Measurements from ENCODE around the gene CNPY1.

Gene CNPY1

DNA sequence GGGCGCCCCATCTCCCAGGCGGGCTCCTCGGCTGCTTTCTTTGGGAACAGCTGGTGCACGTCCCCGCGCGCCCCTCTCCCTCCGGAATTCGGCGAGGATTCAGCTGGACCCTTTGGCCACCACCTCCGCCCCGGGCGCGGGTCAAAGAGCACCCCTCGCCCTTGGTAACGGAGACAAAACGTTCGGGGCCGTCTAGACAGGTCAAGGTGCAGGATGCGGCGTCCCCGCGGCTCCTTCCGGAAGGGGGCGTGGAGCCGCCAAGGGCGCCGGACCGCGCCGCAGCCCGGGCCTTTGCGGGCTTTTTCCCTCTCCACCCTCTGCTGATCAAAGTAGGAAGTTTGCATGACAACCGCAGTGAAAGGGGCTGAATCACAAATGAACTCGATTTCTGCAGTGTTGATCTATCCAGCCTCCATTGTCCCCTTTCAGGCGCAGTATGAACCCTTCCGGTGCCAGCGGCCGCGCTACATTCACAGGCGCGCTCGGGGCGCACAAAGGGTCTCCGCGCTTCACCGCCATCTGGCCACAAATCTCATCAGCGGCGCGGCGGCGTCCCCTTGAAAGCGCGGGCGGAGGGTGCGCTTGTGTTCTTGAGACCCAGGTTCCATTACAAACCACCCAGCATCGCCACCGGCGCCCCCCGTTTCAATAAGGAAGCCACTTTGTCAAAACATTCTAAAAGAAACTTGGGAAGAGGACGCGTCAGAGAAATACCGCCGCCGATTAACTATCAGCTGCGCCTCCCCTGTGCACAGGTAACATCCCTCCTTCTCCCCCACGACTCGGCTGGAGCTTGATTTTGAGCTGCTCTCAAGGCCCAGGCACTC, 36.4 kb downstream of the CNPY1 start:
- no peak for DNase-seq

DNA sequence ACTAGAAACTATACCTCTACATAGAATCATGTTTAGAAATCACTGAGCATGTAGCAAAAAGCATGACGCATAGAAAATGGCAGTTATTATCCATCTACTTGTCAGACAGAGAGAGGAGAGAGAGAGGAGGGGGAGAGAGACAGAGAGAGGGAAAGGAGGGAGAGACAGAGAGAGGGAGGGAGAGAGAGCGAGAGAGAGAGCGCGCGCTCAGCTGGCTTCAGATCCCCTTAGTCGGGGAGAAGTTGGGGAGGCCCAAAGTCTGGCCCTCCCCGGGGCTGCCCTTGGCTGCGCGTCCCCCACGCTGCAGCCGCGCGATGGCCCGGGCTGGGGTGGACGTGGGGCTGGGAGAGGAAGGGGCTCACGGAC, 37.0 kb downstream of the CNPY1 start:
- no peak for DNase-seq

DNA sequence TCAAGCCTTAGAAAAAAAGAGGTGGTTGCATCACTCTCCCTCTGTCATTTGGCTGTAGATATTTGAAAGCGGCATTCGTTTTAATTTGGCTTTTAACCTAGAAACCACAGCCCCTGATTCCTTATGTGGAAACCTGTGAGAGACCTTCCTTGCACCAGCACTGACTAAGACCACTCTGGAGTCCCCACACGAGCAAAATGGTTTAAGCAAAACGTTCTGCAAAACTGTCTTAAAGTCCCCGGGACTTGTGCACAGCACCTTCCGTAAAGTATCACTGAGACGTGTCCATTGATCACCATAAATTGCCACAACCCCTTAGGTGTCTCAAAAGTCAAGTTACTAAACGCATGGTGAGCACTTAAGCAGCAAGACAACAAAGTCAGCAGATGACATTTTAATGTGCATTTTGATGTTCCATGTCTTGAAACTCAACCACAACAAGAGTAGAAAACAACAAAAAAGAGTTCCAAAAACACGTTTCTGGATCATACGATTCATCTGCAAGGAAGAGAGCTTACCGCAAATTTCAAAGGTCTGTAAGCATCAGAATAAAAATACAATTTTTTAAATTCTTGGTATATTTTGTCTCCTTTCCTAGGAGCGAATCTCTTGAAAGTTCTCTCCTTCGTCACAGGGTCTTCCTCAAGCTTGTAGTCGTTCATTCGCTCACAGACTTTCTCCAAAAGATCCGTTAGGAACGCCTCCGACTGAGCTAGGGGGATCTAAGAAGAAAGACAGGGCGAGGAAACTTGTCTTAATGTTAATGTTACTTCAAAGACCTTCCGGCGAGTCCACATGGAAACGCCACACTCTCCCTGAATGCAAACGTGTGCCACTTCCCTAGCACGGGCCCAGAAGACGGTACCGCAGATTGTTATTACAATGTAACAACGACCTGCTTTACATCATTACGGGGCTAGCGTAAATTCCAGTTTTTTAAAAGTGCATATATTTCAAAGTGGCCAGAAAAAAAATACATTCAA, 37.7 kb downstream of the CNPY1 start:
- DNase-seq, result no peak

DNA sequence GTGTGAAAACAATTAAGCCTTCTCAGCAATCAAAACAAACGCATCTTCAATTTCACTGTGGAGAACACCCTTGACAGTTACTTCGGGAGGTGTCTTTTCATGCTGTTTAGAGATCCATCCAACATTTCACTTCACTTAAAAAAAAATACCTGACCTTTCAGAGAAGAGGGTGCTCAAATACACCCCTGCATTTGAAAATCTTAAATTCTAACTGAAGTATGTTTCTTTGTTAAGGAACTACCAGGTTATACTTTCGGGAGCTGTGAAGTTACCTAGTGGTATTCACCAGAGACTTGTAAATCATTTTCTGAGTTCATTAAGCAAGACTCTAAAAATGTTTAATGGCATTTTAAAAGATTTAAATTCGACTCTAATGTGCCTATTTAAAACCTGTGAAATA, 38.8 kb downstream of the CNPY1 start:
- DNase-seq, result no peak

DNA sequence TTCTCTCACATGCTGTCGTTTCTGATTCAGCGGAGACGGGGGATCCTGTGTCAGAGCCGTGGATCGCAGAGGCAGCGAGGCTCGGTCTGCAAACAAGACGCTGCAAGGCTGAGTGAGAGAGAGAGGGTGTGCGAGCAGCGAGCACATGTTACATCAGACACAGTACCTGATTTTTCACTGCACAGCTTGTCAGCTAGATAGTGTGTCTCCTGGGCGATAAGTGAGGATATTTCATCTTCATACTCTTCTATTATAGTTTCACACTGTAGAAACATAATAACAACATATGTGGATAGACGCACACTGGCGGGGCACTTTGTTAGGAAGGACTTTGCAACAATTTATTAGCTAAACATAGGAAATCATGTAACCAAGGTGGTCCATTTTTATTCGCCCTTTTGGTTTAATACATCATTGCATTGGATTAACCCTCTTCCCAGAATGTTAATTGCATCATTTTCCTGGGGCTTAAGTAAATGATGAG, 39.5 kb downstream of the CNPY1 start:
- DNase-seq, result no peak

- DNase-seq, result no peak
These were observed 41.0 kb downstream of the CNPY1 start for GRCh38 chr7:155505422-155505793.

DNA sequence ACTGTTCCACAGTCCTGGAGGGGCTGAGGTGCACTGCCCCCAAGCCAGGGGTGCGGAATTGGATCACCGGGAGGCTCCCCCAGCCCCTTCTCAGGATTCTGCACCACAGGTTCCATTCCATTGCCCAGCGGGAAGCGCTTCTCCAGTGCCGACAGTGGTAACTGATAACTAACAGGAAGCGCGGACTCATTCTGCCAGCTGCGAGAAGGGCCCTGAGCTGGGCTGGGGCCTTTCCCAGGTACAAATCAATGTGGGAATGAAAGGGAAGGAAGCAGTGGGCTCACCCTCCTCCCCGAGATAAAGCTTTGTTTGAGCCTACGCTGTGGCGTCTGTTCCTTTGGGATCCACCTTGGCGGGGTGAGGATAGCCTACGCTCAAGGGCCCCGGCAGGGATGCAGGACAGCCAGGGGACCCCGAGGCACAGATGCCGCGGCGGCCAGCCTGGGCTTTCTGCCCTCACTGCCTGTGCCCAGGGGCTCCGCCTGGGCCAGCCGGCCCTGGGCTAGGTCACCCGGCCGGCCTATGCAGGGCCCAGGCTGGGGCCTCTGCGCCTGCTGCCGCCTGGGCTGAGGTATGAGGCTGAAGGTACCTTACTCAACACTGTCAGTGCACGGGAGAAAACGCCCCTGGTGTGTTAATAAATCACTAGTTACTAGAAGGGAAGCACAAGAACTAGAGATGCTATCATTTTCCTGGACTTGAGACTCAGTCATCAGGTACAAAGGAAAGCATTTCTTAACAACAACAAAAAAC, 49.0 kb downstream of the CNPY1 start:
- DNase-seq, result no peak

DNA sequence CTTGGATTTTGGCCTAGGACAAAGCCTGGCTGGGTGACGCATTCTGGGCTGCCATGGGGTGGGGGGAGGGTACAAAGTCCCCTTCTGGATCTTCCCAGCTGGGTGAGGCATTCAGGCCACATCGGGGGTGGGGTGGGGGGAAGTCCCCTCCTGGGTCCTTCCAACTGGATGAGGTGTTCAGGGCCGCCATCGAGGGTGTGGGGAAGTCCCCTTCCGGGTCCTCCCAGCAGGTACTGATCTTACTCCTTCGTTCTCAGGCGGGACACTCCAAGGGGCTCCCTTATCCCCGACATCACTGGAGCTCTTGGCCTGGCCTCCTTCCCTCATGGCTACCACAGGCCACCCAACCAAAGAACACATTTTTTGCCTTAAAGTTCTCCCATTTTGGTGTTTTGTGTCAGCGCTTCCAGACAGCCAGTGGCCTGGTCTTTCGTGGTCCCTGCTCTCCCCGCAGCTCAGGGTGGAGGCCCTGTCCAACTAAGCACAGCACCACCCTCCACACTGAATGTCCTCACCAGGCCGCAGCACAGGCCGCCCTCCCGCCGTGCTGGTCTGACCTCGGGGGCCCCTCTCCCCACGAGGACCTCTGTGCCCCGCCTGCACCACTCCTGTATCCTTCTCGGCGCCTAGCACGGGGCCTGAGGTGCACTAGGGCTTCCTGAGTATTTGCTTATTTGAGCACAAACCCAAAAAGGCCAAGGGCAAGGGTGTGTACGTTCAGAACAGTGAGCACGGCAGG, 49.9 kb downstream of the CNPY1 start:
- DNase-seq, result no peak

DNA sequence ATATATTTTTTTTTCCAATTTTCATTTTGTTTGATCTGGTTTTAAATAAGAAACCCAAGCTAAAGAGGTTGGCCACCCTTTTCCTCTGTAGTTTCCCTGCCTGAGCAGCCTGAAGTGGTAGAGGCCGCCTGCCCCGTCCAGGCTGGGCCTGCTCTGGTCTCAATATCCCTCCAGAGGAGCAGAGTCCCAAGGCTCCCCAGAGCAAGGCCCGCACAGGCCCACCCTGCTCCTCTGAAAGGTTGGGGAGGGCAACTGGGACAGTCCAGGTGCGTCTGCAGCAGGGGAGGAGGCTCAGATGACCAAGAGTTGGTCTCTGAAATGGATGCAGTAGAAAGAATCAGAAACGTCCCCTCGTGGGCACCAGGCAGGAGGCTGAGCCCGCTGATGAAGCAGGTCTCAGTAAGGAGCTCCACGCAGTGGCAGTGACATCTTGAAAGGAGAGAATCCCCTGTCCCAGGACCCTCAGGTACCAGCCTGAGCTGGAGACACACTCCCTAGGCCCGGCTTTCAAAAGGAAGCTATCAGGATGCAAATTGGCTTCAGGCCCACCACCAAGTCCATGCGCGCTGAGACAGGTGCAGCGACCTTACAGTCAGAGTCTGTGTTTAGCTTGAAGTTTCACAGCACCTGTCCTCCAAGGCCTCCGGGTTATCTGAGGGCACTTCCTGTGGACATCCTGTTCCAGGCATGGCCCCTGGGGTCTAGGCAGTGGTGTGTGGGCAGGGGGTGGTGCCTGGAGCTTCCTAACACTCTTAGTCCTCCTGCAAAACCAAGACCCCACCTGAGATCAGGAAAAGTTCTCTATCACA, 50.7 kb downstream of the CNPY1 start:
- no peak for DNase-seq

DNA sequence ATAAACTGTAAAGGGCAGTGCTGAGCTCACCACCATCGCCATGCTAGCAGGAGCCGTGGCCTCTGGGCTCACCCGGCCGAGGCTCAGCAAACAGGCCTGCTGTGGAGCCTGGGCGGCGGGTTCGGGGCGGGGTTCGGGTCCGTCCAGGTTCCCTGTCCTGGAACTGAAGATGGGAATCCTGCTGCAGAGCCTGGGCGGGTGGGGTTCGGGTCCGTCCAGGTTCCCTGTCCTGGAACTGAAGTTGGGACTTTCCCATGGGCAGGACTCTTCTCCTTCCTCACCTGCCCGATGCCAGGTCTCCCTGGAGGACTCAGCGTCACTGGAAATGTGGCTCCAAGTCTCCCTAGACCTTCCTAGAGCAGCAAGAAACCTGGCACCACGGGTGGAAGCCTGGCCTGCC, 51.8 kb downstream of the CNPY1 start:
- DNase-seq, result no peak

GRCh38 chr7:155493744-155494538, 52.4 kb downstream of the CNPY1 start:
- DNase-seq, result no peak

- no peak for DNase-seq
These were observed 54.5 kb downstream of the CNPY1 start for GRCh38 chr7:155491812-155492211.

- no peak for DNase-seq
These were observed 55.4 kb downstream of the CNPY1 start for GRCh38 chr7:155490697-155491628.

DNA sequence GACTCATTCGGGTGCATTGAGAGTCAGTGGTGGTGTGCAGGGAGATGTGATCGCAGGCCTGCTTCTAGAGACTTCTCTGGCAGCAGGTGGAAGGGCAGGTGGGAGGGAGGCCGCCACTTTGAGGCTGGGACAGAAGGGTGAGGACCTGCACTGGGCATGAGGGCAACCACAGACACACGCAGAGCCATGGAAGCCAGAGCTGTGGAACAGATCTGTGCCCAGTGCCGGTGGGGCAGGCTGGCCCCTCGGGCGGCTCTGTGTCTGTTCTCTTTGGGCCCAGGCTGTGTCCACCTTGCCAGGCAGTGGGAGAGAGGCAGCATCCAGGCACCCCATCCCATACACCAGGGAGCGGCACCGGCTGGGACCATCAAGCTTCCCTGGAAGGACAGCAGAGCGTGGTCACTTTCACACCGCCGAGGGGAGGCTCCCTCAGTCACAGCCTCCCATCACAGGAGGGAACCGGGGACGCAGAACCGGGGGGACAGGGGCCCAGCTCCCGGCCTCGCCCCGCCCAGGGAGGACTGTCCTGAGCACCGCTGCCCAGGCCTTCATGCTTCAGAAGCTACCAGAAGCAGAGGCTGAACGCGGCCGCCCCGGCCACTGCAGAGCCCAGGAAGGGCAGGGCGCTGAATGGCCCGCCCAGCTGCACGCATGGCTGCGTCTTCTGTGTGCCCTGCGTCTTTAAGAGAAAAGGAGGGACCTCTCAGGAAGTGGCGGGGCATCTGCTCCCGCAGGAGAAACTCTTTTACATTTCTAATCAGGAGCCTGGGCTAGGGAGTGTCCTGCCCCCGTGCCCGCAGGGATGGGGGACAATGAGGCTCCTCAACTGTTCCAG, 56.3 kb downstream of the CNPY1 start:
- DNase-seq, result no peak

DNA sequence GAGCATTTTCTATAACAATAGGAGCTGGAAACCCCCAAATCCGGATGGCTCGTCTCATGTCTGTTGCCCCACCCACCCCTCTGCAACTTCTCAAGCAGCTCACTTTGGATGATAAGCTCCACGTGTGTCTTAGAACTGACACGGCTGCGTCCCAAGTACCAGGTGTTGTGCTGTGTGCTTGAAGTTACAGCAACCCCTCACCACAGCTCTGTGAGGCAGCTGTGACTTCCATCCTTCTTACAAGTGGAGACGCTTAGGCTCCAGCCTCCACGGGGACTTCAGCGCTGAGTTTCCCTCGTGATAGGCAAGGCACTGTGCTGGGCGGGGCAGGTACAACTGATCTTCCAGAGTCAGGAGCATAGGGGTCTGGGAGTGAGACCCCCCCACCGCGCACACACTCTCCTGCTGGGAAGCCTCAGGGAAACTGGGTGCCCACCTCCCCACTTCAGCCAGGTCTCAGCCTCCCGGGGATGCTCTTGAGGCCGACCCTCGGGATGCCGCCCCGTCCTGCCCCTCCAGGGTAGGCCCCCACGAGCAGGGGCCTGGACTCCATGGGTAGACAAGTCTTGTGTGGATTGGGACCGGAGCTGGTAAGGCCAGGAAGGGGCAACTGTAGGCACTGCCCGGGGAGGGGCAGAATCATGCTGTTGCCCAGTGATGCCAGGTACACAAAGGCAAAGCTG, 57.1 kb downstream of the CNPY1 start:
- DNase-seq, result no peak

GRCh38 chr7:155488483-155489127, 57.8 kb downstream of the CNPY1 start:
- DNase-seq, result no peak

Data from fibroblast of skin of abdomen (primary cell).